ENCODE results near the gene ADGRF3. TPM values are rescaled to one million over a fixed set of nuclear protein-coding genes. Genes with fewer than 3 reads are reported as not detected.
"Not testable (repeated sequence)": the region's sequence is repeated elsewhere in the genome, so short reads cannot be mapped to it uniquely, and the experiment has no call there.

ADGRF3 gene, protein sequence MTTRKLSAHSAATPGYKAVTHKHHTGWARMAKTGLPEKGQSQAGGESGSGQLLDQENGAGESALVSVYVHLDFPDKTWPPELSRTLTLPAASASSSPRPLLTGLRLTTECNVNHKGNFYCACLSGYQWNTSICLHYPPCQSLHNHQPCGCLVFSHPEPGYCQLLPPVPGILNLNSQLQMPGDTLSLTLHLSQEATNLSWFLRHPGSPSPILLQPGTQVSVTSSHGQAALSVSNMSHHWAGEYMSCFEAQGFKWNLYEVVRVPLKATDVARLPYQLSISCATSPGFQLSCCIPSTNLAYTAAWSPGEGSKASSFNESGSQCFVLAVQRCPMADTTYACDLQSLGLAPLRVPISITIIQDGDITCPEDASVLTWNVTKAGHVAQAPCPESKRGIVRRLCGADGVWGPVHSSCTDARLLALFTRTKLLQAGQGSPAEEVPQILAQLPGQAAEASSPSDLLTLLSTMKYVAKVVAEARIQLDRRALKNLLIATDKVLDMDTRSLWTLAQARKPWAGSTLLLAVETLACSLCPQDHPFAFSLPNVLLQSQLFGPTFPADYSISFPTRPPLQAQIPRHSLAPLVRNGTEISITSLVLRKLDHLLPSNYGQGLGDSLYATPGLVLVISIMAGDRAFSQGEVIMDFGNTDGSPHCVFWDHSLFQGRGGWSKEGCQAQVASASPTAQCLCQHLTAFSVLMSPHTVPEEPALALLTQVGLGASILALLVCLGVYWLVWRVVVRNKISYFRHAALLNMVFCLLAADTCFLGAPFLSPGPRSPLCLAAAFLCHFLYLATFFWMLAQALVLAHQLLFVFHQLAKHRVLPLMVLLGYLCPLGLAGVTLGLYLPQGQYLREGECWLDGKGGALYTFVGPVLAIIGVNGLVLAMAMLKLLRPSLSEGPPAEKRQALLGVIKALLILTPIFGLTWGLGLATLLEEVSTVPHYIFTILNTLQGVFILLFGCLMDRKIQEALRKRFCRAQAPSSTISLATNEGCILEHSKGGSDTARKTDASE
- total RNA-seq: 1 to 10 TPM; 2.1 to 7.4 TPM

DNA sequence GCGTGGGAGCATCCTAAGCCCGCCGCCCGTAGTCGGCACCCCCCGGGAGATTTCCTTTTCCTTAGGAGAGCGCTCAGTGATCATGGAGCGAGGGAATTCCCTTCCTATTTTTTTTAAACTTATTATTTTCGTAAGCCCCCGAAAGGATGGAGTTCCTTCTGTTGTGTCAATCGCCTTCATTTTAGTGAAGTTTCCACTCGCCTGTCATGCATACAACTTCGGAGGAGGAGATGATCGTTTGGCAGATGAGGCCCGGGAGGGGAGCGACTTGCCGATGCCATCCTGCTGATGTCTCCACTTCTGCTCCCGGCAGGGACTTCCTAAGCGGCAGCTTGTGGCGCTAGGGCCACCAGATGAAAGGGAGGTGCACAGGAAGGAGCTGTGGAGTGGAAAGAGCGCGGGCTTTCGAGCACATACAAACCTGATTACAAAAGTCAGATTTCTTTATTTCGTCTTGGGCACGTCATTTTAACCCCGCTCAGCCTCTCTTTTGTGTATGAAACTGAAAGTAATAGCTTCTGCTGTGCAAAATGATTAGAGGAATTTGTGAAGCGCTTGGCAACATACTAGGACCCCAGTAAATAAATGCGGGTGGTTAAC is at the start of gene ADGRF3:
TSS of gene ADGRF3 (minus strand) at position 336 of the 600 bp plus-strand sequence. CDS start 555 bp downstream, outside the sequence.
- Mint-ChIP-seq H3K27me3 (no peaks in the 10 kb centered on the region), H3K9me3 (no peaks in the 10 kb centered on the region), H3K4me1 (ENCODE audit: low read depth in 2 of 2) (peaks cover 28 to 31% of the 10 kb centered on the region in 2 donors), H3K36me3 (peaks cover 6% of the 10 kb centered on the region), H3K4me3 (peak within 1 kb of the TSS; percentile 98), H3K27ac (peak within 1 kb of the TSS; percentile 90 to 97)
- ATAC-seq (peak; percentile 16 to 31), DNase-seq (ENCODE audit: low spot score) (peak; percentile 72)

DNA sequence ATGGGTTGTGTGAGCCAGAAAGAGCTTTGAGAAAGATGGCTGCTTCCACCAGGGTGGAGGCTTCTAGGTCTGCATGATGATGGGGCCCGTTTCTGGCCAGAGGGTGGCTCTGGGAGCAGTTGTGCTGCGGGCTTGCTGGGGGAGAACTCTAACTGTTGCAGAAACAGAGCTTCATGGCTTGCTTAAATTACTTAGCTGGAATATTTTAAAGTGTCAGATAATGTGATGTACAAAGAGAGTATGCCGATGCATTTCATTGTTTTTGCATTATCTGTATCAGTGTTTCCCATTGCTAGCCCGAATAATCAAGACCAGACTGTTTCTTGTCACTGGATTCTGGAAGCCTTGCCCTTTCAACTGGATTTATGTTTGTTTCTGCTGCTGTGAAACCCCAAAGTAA is 48.8 kb upstream of the ADGRF3 start:
- no peak overlapping the region for H3K4me3 Mint-ChIP-seq
- no peaks in the 10 kb centered on the region for H3K27me3 Mint-ChIP-seq
- H3K36me3 Mint-ChIP-seq: peaks cover 8% of the 10 kb centered on the region
- H3K9me3 Mint-ChIP-seq: no peaks in the 10 kb centered on the region
- H3K4me1 Mint-ChIP-seq (ENCODE audit: low read depth in 2 of 2): peaks cover 9 to 10% of the 10 kb centered on the region in 2 donors
- ATAC-seq (no peak), DNase-seq (ENCODE audit: low spot score) (no peak)
- H3K27ac Mint-ChIP-seq: no peak overlapping the region

DNA sequence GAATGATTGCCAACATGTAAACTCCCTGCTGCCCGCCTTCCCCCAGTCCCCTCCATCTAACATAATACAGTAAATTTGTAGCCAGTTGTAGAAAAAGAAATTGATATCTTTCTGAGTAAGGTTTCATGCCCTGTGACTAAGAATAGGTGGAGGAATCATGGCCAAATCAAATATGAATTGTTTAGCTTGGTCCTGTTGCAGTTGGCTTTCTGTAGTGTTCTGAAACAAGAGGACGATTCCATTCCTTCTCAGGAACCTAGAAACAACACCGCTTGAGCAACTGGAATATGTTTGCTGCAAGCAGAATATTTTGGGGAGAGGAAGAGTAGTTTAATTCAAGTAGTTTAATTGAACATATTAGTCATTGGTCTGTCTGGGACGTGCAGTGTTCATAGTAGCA is 48.1 kb upstream of the ADGRF3 start:
- Mint-ChIP-seq H3K9me3 (no peaks in the 10 kb centered on the region), H3K36me3 (peaks cover 15% of the 10 kb centered on the region), H3K4me1 (ENCODE audit: low read depth in 2 of 2) (peaks cover 4 to 5% of the 10 kb centered on the region in 2 donors), H3K27me3 (no peaks in the 10 kb centered on the region), H3K27ac (no peak overlapping the region), H3K4me3 (no peak overlapping the region)
- DNase-seq (ENCODE audit: low spot score) (no peak), ATAC-seq (no peak)

DNA sequence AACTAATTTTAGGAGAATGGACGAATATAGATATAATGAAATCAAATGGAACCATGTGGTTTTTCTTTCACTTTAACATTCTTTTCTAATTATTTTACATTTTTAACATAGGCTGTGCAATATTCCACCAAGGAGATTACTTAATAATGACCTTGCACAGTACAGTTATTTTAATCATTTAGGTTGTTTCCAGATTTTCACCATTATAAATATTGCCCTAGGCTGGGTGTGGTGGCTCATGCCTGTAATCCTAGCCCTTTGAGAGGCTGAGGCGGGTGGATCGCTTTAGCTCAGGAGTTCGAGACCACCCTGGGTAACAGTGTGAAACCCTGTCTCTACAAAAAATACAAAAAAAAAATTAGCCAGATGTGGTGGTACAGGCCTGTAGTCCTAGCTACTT is 40.6 kb upstream of the ADGRF3 start:
- Mint-ChIP-seq H3K27me3 (no peaks in the 10 kb centered on the region), H3K4me3 (no peak overlapping the region), H3K27ac (no peak overlapping the region), H3K4me1 (ENCODE audit: low read depth in 2 of 2) (no peaks in the 10 kb centered on the region), H3K36me3 (peaks cover 21% of the 10 kb centered on the region), H3K9me3 (no peaks in the 10 kb centered on the region)
- ATAC-seq (no peak), DNase-seq (ENCODE audit: low spot score) (no peak)

DNA sequence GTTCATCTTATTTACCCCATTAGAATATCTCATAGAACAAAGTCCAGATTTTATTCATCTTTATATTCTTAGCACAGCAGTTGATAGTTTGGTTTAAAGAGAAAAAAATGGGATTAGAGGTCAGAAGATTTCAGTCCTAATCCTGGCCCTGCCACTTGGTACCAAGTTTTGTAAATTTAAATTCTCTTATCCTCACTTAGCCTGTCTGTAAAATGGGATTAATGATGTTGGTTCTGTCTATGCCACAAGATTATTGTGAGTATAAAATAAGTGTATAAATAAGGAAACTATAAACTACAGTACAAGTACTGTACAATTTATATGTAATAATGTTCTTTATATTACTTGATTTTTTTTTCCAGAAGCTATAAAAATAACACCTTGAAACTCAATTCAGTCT is 38.0 kb upstream of the ADGRF3 start:
- Mint-ChIP-seq H3K9me3 (no peaks in the 10 kb centered on the region), H3K27ac (no peak overlapping the region), H3K4me1 (ENCODE audit: low read depth in 2 of 2) (no peaks in the 10 kb centered on the region), H3K4me3 (no peak overlapping the region), H3K36me3 (peaks cover 20% of the 10 kb centered on the region), H3K27me3 (no peaks in the 10 kb centered on the region)
- no peak for DNase-seq (ENCODE audit: low spot score)
- no peak for ATAC-seq

DNA sequence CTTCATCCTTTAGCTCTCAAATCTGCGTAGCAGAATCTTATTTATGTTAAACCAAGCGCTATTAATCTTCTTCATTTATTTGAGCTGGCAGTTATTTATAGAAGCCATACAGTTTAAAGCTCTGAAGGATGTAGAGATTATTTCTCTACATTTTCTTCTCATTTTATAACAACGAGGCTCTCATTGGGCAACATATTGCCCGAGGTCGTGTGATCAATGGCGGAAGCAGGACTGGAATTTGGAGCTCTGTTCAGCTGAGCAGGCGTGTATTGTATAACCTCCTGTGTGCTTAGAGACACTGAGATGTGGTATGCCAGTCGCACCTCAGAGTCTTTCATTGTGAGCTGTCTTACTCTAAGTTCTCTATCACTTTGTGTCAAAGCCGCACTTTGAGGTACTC is 37.6 kb upstream of the ADGRF3 start:
- no peaks in the 10 kb centered on the region for H3K4me1 Mint-ChIP-seq (ENCODE audit: low read depth in 2 of 2)
- H3K27me3 Mint-ChIP-seq: no peaks in the 10 kb centered on the region
- DNase-seq (ENCODE audit: low spot score) (no peak), ATAC-seq (no peak)
- no peaks in the 10 kb centered on the region for H3K9me3 Mint-ChIP-seq
- H3K27ac Mint-ChIP-seq: no peak overlapping the region
- peaks cover 20% of the 10 kb centered on the region for H3K36me3 Mint-ChIP-seq
- no peak overlapping the region for H3K4me3 Mint-ChIP-seq

DNA sequence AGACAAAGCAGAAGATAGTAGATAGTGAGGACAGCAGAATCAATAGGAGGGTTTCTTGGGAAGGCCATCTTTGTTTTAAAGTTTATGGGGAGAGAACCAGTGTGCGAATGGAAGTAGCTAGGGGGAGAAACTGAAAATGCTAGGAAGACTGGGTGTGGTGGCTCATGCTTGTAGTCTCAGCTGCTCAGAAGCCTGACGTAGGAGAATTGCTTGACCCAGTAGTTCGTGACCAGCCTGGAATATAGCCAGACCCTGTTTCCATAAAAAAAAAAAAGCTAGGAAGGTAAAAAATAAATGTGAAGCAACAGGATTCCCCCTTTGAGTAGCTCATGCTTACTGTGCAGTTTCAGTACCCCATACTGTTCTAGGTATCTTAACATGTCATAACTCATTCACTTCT is 36.0 kb upstream of the ADGRF3 start:
- no peak overlapping the region for H3K4me3 Mint-ChIP-seq
- H3K36me3 Mint-ChIP-seq: peaks cover 30% of the 10 kb centered on the region
- H3K4me1 Mint-ChIP-seq (ENCODE audit: low read depth in 2 of 2): peaks cover 0 to 7% of the 10 kb centered on the region in 2 donors
- DNase-seq (ENCODE audit: low spot score): no peak
- no peak for ATAC-seq
- no peaks in the 10 kb centered on the region for H3K9me3 Mint-ChIP-seq
- H3K27me3 Mint-ChIP-seq: no peaks in the 10 kb centered on the region
- H3K27ac Mint-ChIP-seq: no peak overlapping the region

DNA sequence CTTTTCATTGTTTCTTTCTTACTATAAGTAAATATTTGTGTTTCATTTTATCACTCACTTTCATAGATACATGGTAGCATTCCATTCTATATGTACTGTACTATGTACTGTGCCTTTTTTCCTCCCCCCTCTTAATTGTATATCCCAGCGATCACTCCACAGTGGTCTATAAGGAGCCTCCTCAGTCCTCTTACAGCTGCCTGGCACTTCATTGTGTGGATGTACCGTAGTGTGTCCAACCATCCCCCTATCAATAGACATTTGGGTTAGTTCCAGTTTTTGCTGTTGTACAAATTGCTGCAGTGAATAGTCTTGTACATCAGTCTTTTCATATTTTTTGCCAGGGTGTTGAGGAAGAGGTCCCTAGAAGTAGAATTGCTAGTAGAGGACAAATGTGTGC is 33.7 kb upstream of the ADGRF3 start:
- Mint-ChIP-seq H3K4me1 (ENCODE audit: low read depth in 2 of 2) (peaks cover 3 to 10% of the 10 kb centered on the region in 2 donors), H3K27ac (no peak overlapping the region), H3K9me3 (no peaks in the 10 kb centered on the region), H3K27me3 (no peaks in the 10 kb centered on the region), H3K4me3 (no peak overlapping the region), H3K36me3 (peaks cover 39% of the 10 kb centered on the region)
- ATAC-seq: no peak
- no peak for DNase-seq (ENCODE audit: low spot score)

DNA sequence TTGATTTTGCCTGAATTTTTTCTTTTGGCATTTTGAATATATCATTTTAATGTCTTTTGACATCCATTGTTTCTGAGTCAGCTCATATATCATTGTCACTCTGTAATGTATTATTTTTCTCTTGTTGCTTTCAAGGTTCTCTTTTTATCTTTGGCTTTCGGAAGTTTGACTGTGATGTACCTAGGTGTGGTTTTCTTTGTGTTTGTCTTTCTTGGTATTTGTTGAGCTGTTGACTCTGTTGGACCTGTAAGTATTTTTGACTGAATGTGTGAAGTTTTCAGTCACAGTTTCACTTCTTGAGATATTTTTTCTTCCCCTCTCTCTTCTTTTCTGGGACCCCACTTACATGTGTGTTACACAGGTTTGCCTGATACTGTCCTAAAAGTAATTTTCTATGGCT is 30.2 kb upstream of the ADGRF3 start:
- no peak for DNase-seq (ENCODE audit: low spot score)
- Mint-ChIP-seq H3K27ac (no peak overlapping the region), H3K9me3 (no peaks in the 10 kb centered on the region), H3K4me3 (no peak overlapping the region), H3K4me1 (ENCODE audit: low read depth in 2 of 2) (peaks cover 3 to 10% of the 10 kb centered on the region in 2 donors), H3K27me3 (no peaks in the 10 kb centered on the region), H3K36me3 (peaks cover 32% of the 10 kb centered on the region)
- no peak for ATAC-seq

DNA sequence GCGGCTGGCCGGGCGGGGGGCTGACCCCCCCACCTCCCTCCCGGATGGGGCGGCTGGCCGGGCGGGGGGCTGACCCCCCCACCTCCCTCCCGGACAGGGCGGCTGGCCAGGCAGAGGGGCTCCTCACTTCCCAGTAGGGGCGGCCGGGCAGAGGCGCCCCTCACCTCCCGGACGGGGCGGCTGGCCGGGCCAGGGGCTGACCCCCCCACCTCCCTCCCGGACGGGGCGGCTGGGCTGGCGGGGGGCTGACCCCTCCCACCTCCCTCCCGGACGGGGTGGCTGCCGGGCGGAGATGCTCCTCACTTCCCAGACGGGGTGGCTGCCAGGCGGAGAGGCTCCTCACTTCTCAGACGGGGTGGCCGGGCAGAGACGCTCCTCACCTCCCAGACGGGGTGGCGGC is 24.3 kb upstream of the ADGRF3 start:
- H3K4me3 Mint-ChIP-seq; DNase-seq (ENCODE audit: low spot score); ATAC-seq; H3K4me1 Mint-ChIP-seq (ENCODE audit: low read depth in 2 of 2); H3K9me3 Mint-ChIP-seq; H3K27ac Mint-ChIP-seq; H3K27me3 Mint-ChIP-seq: not testable (repeated sequence)
- H3K36me3 Mint-ChIP-seq: peaks cover 26% of the 10 kb centered on the region

DNA sequence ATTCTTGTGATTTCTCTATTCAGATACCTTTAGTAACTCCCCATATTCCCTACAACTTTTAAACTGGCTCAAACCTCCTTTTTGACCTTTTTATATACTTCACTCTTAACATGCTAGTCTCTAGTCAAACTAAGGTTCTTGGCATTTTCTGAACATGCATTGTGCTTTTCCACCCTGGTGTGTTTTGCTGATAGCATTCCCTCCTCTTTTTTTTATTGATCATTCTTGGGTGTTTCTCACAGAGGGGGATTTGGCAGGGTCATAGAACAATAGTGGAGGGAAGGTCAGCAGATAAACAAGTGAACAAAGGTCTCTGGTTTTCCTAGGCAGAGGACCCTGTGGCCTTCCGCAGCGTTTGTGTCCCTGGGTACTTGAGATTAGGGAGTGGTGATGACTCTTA is 23.1 kb upstream of the ADGRF3 start:
- not testable (repeated sequence) for H3K4me3 Mint-ChIP-seq; ATAC-seq; H3K4me1 Mint-ChIP-seq (ENCODE audit: low read depth in 2 of 2); H3K9me3 Mint-ChIP-seq; DNase-seq (ENCODE audit: low spot score); H3K27me3 Mint-ChIP-seq; H3K27ac Mint-ChIP-seq
- peaks cover 21% of the 10 kb centered on the region for H3K36me3 Mint-ChIP-seq

DNA sequence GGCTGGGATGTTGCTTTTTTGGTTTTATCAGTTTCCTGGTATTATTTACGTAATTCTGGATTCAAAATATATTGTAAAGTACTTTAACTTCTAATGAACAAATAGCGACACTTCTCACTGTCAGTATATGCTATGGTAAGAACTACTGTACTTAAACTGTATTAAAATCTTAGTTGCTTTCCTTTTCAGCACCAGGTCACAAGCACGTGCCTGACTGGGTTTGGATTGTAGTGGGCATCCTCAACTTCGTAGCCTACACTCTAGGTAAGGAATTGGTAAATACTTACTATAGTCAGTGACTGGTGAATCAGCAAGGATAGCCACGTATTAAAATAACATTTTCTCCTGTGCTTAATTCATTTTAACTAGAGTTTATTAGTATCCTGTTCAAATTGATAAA is 20.4 kb upstream of the ADGRF3 start:
- Mint-ChIP-seq H3K27me3 (no peaks in the 10 kb centered on the region), H3K4me1 (ENCODE audit: low read depth in 2 of 2) (peaks cover 9 to 14% of the 10 kb centered on the region in 2 donors), H3K36me3 (peaks cover 17% of the 10 kb centered on the region), H3K27ac (no peak overlapping the region), H3K4me3 (no peak overlapping the region), H3K9me3 (no peaks in the 10 kb centered on the region)
- no peak for ATAC-seq
- no peak for DNase-seq (ENCODE audit: low spot score)

DNA sequence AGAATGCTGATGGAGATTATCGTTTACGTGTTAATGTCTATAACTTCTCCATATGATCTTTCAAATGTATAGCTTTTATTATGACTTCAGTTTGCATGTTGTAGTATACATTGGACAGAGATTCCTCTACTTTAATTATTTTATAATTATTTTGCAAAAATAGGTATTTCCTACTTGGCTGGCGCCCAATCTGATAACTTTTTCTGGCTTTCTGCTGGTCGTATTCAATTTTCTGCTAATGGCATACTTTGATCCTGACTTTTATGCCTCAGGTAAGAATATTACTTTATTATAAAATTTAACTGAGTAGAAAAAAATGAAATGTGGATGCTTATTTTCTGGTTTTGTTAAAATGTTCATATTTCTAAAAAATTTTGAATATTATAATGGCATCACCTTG is 18.1 kb upstream of the ADGRF3 start:
- no peak for DNase-seq (ENCODE audit: low spot score)
- Mint-ChIP-seq H3K4me1 (ENCODE audit: low read depth in 2 of 2) (peaks cover 13 to 29% of the 10 kb centered on the region in 2 donors), H3K4me3 (no peak overlapping the region), H3K36me3 (peaks cover 16% of the 10 kb centered on the region), H3K27ac (no peak overlapping the region), H3K27me3 (no peaks in the 10 kb centered on the region), H3K9me3 (no peaks in the 10 kb centered on the region)
- ATAC-seq: no peak

Measured in natural killer cell treated with Interleukin-12 subunit alpha and Interleukin-12 subunit beta and Interleukin-15 and Interleukin-18, amount 100 ng/mL, for 72 hours (primary cell).